GM12874 (cell line): ENCODE measurements around the gene SOX6.

ENCODE experiments used
- CTCF ChIP-seq: IDR thresholded peaks from 2 replicates; pipeline ENCODE4 v1.5.1; 2011; ENCODE audit warnings: low read depth, mild to moderate bottlenecking, control low read depth, low read length, moderate library complexity; ENCODE audit not compliant: insufficient read depth

Gene SOX6

GRCh38 chr11:16047073-16047472 is 309.3 kb downstream of the SOX6 start:
- no peak for TF ChIP-seq CTCF

- no peak for TF ChIP-seq CTCF
Measured at GRCh38 chr11:16043617-16044016, 312.7 kb downstream of the SOX6 start.

- TF ChIP-seq CTCF, result no peak
Measured at GRCh38 chr11:16041207-16041606, 315.1 kb downstream of the SOX6 start.

GRCh38 chr11:16040151-16040550 is 316.2 kb downstream of the SOX6 start:
- TF ChIP-seq CTCF, result no peak

- no peak for TF ChIP-seq CTCF
Measured at GRCh38 chr11:16037179-16037578, 319.2 kb downstream of the SOX6 start.

GRCh38 chr11:16036218-16036617 is 320.1 kb downstream of the SOX6 start:
- TF ChIP-seq CTCF, result no peak

GRCh38 chr11:16034074-16034473 is 322.3 kb downstream of the SOX6 start:
- TF ChIP-seq CTCF, result no peak

GRCh38 chr11:16032974-16033373 is 323.4 kb downstream of the SOX6 start:
- TF ChIP-seq CTCF, result no peak
